Subcutaneous adipose tissue (tissue), 4 donors: ENCODE measurements around the gene CMAS. TPM values are rescaled to one million over a fixed set of nuclear protein-coding genes. Genes with fewer than 3 reads are reported as not detected.

Source experiments
- CTCF ChIP-seq: fragments of 450-650 bp; IDR thresholded peaks from one replicate; pipeline ENCODE4 v1.5.1; 2016; ENCODE audit warnings: low read depth, mild to moderate bottlenecking, control low read depth, antibody characterized with exemption, moderate library complexity
- total RNA-seq, 4 donors: library from RNA; depleted of rRNA; stranded (reverse); fragments of >200 nt; gene quantifications; one replicate each; pipeline ENCODE4 v1.1.0, GENCODE V29; 2016

The CMAS gene
- total RNA-seq, 4 donors from 2014 or later, result 22.7 to 48.6 (median 35.1) TPM

DNA sequence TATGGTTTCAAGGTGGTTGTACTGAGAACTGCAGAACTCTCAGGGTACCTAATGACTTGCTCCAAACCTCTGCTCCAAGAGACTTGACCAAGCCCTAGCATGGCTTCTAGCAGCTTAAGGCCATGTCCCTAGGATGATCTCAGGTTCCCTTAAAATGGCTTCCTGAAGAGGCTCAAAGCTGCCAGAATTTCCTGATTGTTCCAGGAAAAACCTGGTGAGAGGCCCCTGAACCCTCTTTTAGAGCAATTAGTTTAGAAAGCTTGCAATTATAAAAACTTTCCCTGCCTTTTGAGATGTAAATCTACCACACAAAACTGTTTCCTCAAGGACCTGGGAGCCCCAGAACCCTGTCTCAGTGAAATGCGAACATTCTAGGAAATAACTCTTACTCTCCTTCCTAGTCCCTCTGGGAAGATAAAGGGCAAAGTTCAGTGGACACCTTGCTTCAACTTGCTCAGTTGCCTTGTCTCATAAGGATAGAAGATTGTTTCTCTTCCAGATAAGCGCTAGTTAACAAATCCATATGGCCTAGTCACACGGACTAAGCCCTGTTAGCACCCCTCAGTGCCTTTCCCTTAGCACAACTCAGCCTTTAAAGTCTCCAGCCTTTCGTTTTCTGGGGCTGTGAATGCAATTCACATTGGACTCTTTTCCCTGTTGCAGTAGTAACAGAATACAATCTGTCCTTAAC is 2.5 kb downstream of the CMAS start:
- no peak for TF ChIP-seq CTCF

DNA sequence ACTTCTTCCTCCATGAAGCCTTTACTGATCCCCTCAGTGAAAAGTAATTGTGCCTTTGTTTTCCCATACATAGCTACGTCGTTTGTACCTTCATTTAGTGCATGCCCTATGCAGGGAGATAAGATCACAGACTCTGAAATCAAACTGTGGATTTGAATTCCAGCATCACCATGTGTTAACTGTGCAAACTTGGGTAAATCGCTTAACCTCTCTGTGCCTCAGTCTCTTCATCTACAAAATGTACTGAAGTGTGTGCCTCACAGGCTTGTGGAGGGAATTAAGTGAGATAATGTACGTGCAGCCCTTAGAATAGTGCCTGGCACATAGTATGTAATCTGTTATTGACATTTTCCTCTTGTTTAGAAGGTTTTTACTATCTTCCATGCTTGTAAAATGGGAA is 4.1 kb downstream of the CMAS start:
- no peak for TF ChIP-seq CTCF

DNA sequence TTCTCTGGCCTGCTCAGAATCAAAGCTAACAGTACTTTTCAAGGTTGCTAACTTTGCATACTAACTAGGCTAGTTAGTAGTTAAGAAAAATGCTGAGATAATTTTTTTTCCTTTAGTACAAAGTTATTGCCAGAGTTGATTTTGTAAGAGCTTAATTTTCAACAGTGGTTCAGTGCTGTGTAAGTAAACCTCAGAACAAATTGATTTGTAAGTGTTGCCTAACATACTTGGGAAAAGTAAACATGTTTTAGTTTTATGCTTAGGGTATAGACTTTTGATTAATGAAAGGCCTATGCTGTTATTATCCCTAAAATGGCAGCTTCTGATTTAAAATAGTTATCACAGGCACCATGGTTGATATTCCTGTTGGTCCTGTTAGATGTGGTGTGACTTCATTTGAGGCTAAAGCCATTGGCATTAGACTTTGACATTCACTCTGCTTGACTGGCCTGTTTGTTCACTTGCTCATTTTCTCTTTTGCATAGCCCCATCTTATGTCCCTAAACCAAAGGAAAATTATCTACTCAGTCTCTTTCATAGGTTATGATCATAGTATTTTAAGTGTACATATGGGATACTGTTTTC is 5.2 kb downstream of the CMAS start:
- TF ChIP-seq CTCF, result no peak

DNA sequence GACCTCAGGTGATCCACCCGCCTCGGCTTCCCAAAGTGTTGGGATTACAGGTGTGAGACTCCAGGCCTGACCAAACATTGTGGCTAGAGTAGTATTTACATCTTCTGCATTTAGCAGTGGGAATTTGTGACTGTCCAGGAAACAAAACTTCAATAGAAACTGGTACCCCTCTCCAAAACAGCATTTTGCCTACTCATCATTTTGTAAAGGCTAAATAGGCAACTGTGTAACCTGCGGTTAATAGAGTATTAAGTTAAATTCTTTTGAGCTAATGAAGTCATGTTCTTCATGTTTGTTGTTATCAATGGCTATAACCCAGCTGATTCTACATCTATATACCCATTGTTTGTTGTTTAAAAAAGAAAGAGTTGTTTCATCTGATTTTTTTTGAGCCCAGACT is 8.1 kb downstream of the CMAS start:
- no peak for TF ChIP-seq CTCF

GRCh38 chr12:22056607-22057006 is 10.6 kb downstream of the CMAS start:
- no peak for TF ChIP-seq CTCF

DNA sequence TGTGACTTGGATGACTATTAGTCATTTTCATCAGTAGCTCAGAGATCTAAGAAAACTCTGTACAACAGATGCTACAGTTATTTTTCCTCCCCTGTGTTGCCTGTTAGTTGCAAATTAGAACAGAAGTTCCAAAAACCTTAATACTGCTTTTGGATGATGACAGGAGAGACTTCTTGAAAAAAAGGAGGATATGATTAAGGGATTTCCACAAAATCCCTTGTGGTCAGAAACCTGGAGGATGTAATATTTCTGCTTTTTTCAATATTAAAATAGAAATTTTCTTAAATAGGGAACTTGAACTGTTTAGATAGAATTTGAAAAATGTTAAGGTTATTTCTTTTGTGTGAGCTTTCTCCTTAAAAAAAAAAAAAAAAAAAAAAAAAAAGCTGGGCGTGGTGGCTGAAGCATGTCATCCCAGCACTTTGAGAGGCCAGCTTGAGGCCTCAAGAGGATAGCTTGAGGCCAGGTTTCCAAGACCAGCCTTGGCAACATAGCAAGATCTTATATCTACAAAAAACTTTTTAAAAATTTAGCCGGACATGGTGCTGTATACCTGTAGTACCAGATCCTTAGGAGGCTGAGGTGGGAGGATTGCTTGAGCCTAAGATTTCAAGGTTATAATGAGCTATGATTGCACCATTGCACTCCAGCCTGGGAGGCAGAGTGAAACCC is 14.1 kb downstream of the CMAS start:
- no peak for TF ChIP-seq CTCF

GRCh38 chr12:22064968-22065367 is 18.9 kb downstream of the CMAS start:
- TF ChIP-seq CTCF, result no peak
